PC-9 (cell line): ENCODE results near the gene WDR20. TPM values are rescaled to one million over a fixed set of nuclear protein-coding genes. Genes with fewer than 3 reads are reported as not detected.

Source experiments
- BruUV-seq: library from RNA; stranded (reverse); fragments of 400-500 nt; replicated peaks from 2 replicates; lab custom pipeline; 2021; lab: Mats Ljungman, UMichigan
- CTCF ChIA-PET: fragments of 300-600 bp; sonication (Branson Sonifier 250); formaldehyde crosslinking; loops from one replicate; lab custom pipeline; 2022; ENCODE audit warnings: antibody characterized with exemption; lab: Charles Lee
- POLR2A ChIA-PET: fragments of 300-600 bp; sonication (Branson Sonifier 250); formaldehyde crosslinking; loops from one replicate; lab custom pipeline; 2022; ENCODE audit warnings: antibody characterized with exemption; ENCODE audit not compliant: unreplicated experiment; lab: Charles Lee
- DNase-seq, 2 experiments: peaks; one replicate each; pipeline versions ENCODE4 v3.0.0 to v3.0.0-alpha.2; 2015 to 2022; ENCODE audit warnings: mixed read lengths in 1 of 2
- H2AFZ ChIP-seq: fragments of 200-600 bp; sonication (generic); 2 replicates; pipeline ENCODE4 v1.8.1; 2017; ENCODE audit warnings: antibody characterized with exemption
- H3F3A ChIP-seq: fragments of 200-600 bp; sonication (generic); 2 replicates; pipeline ENCODE4 v1.8.1; 2017; ENCODE audit warnings: antibody characterized with exemption, mild to moderate bottlenecking, low read depth; ENCODE audit not compliant: insufficient read depth
- H3K27ac ChIP-seq: fragments of 200-600 bp; sonication (generic); 2 replicates; pipeline ENCODE4 v1.6.1; 2016; ENCODE audit warnings: mixed run types
- H3K27me3 ChIP-seq: fragments of 200-600 bp; sonication (generic); 2 replicates; pipeline ENCODE4 v1.6.1; 2016; ENCODE audit warnings: low read depth, mixed run types; ENCODE audit not compliant: insufficient read depth
- H3K36me3 ChIP-seq: fragments of 200-600 bp; sonication (generic); 2 replicates; pipeline ENCODE4 v1.6.1; 2016; ENCODE audit warnings: low read depth, mixed run types
- H3K4me1 ChIP-seq: fragments of 200-600 bp; sonication (generic); replicated peaks from 2 replicates; pipeline ENCODE4 v1.6.1; 2016; ENCODE audit warnings: mixed run types; ENCODE audit not compliant: insufficient read depth
- H3K4me2 ChIP-seq: fragments of 200-600 bp; sonication (generic); 2 replicates; pipeline ENCODE4 v1.6.1; 2017; ENCODE audit warnings: mixed run types
- H3K4me3 ChIP-seq: fragments of 200-600 bp; sonication (generic); 2 replicates; pipeline ENCODE4 v1.6.1; 2016; ENCODE audit warnings: mixed run types
- H3K79me2 ChIP-seq: fragments of 200-600 bp; sonication (generic); 2 replicates; pipeline ENCODE4 v1.6.1; 2017; ENCODE audit warnings: low read depth, mixed run types
- H3K9me2 ChIP-seq: fragments of 200-600 bp; sonication (generic); 2 replicates; pipeline ENCODE4 v1.8.1; 2017; ENCODE audit warnings: mild to moderate bottlenecking; ENCODE audit not compliant: insufficient read depth
- H3K9me3 ChIP-seq: fragments of 200-600 bp; sonication (generic); 2 replicates; pipeline ENCODE4 v1.8.1; 2016; ENCODE audit warnings: low read depth; ENCODE audit not compliant: insufficient read depth
- H4K20me1 ChIP-seq: fragments of 200-600 bp; sonication (generic); 2 replicates; pipeline ENCODE4 v1.8.1; 2017; ENCODE audit not compliant: insufficient read depth
- CTCF ChIP-seq: fragments of 200-600 bp; sonication (generic); conservative IDR thresholded peaks from 2 replicates; pipeline ENCODE4 v1.6.1; 2017; ENCODE audit warnings: mixed run types, antibody characterized with exemption, mild to moderate bottlenecking, moderate library complexity
- EZH2 ChIP-seq: fragments of 200-600 bp; sonication (generic); IDR thresholded peaks from 2 replicates; pipeline ENCODE4 v1.8.0; 2017; ENCODE audit warnings: antibody characterized with exemption, low read depth
- intact Hi-C: fragments of 100-400 bp; cut with micrococcal nuclease; formaldehyde crosslinking; loops from one replicate; pipeline ENCODE4 v1.10.0; 2022; ENCODE audit not compliant: unreplicated experiment
- total RNA-seq: library from RNA; stranded (reverse); gene quantifications from 2 replicates; pipeline ENCODE4 v1.2.3, GENCODE V29; 2021

The WDR20 gene
- total RNA-seq, 1 experiment from 2014 or later, result 93.5 TPM

DNA sequence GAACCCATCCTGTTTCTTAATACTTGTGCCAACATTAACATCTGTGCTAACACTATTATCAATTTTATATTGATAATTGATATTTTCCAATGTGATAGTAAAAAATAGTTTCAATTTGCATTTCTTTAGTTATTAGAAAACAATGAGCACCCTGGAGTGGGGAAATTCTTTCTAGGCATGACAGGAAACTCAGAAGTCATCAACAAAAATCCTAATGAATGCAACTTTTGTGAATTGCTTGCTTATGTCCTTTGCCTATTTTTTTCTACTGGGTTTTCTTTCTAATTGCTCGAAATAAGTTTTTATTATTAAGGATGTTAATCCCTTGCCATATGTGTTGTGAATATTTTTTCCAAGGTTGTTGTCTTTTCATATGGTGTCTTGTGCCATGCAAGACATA is 18.1 kb upstream of the WDR20 start:
- intact Hi-C loops, result no loop called here
- POLR2A ChIA-PET, result no interaction called here

GRCh38 chr14:102124419-102124818 is 15.3 kb upstream of the WDR20 start:
- H2AFZ ChIP-seq, result no peak overlapping the region
- DNase-seq, result peak in 1 of 2 experiments; percentile 53
- H3K4me3 ChIP-seq, result no peak overlapping the region
- no peaks in the 10 kb centered on the region for H3K9me2 ChIP-seq
- no peaks in the 10 kb centered on the region for H4K20me1 ChIP-seq
- H3K9me3 ChIP-seq, result no peaks in the 10 kb centered on the region
- 0 out of 2 replicates have a peak, but pooled peaks have one; percentile 20 for TF ChIP-seq CTCF
- no peak for TF ChIP-seq EZH2
- intact Hi-C loops, result no loop called here
- ChIA-PET CTCF (no interaction called here), POLR2A (interaction anchor here (0.5 to 0.6 kb wide), 3 partner anchors 12 to 55 kb away, joined by 8 to 13 read pairs (median 11); no protein-coding TSS in a partner anchor)
- H3F3A ChIP-seq, result peaks cover 45% of the 10 kb centered on the region
- H3K79me2 ChIP-seq, result peaks cover 3% of the 10 kb centered on the region; the same call in 1 of the 2 replicates
- H3K27ac ChIP-seq, result peak overlapping the region; percentile 72
- peaks cover 36% of the 10 kb centered on the region for H3K4me1 ChIP-seq
- no peak overlapping the region for H3K4me2 ChIP-seq
- no peaks in the 10 kb centered on the region for H3K27me3 ChIP-seq
- BruUV-seq, result no TSS peak
- no peaks in the 10 kb centered on the region for H3K36me3 ChIP-seq

More for the DNA sequence above, 18.1 kb upstream of the WDR20 start:
- Histone ChIP-seq H3K9me2 (no peaks in the 10 kb centered on the region), H3F3A (peaks cover 36% of the 10 kb centered on the region), H3K27me3 (no peaks in the 10 kb centered on the region), H3K4me3 (no peak overlapping the region), H3K36me3 (no peaks in the 10 kb centered on the region), H3K4me2 (no peak overlapping the region), H3K27ac (no peak overlapping the region), H3K79me2 (peaks cover 3% of the 10 kb centered on the region; the same call in 1 of the 2 replicates), H3K9me3 (no peaks in the 10 kb centered on the region), H2AFZ (no peak overlapping the region), H3K4me1 (peaks cover 26% of the 10 kb centered on the region), H4K20me1 (no peaks in the 10 kb centered on the region)
- no TSS peak for BruUV-seq
- no peak for TF ChIP-seq EZH2
- TF ChIP-seq CTCF, result no peak
- DNase-seq, result no peak
- CTCF ChIA-PET, result no interaction called here

DNA sequence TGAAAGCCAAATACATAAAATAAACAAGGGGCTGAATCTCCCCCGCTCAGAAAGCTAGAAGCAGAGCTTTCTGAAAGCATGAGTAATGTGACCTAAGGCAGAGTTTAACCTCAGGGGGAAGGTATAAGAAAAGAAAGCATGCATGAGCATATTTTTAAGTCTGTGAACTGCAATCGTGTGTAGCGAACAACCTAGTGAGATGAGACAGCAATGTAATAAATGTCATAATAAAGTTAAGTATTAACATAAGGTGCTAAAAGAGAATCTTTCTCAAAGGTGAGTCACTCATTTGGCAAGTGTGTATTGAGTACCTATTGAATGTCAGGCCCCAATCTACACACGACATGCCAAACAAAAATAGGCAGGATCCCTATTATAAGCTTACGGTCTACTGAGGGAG is 14.2 kb upstream of the WDR20 start:
- H3K27me3 ChIP-seq, result no peaks in the 10 kb centered on the region
- no TSS peak for BruUV-seq
- H3K9me2 ChIP-seq, result no peaks in the 10 kb centered on the region
- no peaks in the 10 kb centered on the region for H3K36me3 ChIP-seq
- ChIA-PET CTCF (interaction anchor here (0.7 to 1.0 kb wide), 3 partner anchors 13 to 53 kb away, joined by 3 to 12 read pairs (median 3); no protein-coding TSS in a partner anchor), POLR2A (interaction anchor here (0.6 to 1.0 kb wide), 7 partner anchors 28 to 394 kb away, joined by 3 to 11 read pairs (median 5); no protein-coding TSS in a partner anchor)
- H3K4me3 ChIP-seq, result peak overlapping the region; percentile 14
- intact Hi-C loops, result no loop called here
- no peaks in the 10 kb centered on the region for H4K20me1 ChIP-seq
- peaks cover 36% of the 10 kb centered on the region for H3K4me1 ChIP-seq
- H2AFZ ChIP-seq, result 0 out of 2 replicates have a peak overlapping the region, but pooled peaks have one; percentile 0
- TF ChIP-seq CTCF, result no peak
- TF ChIP-seq EZH2, result no peak
- peak overlapping the region; percentile 65 for H3K4me2 ChIP-seq
- no peaks in the 10 kb centered on the region for H3K9me3 ChIP-seq
- peaks cover 3% of the 10 kb centered on the region; the same call in 1 of the 2 replicates for H3K79me2 ChIP-seq
- peak overlapping the region; percentile 72 for H3K27ac ChIP-seq
- DNase-seq, result peak; percentile 25 to 97
- peaks cover 45% of the 10 kb centered on the region for H3F3A ChIP-seq
